Fibroblast of skin of left quadriceps (primary cell): Measurements from ENCODE around the gene WNT3A.

Source experiments
- DNase-seq, 2 experiments: peaks; one replicate each; pipeline ENCODE4 v3.0.0-alpha.2; 2013; ENCODE audit warnings: low read depth in 2 of 2

The WNT3A gene

DNA sequence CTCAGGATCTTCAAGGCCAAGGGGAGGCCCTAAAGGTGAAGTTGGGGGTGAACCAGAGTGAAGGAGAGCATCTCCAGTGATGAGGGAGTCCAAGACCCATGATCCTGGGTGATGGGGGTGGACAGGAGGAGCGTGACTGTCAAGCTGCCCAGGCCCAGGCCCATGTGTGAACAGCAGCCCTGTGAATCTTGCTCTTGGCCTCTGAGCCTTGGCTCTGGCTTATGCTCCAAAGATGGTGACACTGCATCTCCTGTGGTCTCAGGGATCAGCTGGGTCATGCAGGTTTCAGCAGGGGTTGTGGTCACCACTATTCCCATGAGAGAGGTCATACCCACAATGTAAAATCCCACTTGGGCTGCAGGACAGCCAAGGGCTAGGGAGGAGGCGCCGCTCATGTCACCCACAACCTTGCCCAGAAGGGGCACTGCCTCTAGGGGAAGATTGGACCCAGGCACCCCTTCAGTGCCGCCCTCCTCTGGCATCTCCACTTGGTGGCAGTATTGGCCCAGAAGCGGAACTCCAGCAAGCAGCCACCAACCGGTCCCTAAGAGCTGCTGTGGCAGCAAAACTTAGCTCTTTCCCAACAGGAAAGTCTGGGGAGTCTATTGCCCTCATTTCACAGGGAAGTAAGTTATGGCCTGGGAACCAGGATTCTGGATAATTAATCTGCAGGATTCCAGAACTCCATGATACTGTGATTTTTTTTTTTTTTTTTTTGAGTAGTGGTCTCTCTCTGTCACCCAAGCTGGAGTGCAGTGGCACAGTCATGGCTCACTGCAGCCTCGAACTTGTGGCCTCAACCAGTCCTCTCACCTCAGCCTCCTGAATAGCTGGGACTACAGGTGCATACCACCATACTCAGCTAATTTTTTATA, 7.5 kb upstream of the WNT3A start:
- DNase-seq, result peak; percentile 6

- DNase-seq, result no peak
These were observed 6.4 kb upstream of the WNT3A start for GRCh38 chr1:228000416-228000815.

GRCh38 chr1:228000836-228001563, 5.8 kb upstream of the WNT3A start:
- no peak for DNase-seq

DNA sequence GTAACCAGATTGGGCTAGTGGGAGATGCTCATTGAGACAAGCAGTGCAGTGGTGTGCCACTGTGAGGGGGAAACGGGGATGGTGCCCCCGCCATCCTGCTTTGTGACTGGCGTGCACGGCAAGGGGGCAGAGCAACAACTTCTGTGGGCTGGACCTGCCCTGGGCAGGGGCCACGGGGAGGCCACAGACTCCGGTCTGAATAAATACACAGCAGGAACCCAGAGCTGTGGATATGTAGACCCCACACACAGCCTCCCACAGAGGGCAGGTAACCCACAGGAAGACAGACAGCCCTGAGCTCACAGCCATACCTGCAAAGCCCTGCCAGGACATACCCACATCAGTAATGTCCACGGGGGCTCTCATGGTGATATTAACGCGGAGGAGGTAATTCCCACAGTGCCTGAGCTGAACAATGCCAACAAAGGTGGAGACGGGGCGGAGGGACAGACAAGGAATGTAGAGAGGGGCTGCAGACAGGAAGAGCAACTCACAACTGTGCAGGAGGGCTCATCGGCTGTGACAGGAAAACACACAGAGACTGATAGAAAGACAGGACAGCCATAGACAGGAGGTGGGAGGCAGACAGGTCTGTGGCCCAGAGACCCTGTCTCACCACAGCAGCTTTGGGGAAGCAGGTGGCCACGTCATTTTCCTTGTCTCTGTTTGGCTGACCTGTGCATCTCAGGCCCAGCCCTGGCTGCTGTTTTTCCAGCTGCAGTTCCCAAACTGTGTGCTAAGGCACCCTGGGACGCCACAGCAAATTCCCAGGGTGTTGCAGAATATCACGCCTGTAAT, 4.9 kb upstream of the WNT3A start:
- no peak for DNase-seq

GRCh38 chr1:228002792-228003191, 4.0 kb upstream of the WNT3A start:
- DNase-seq, result no peak

DNA sequence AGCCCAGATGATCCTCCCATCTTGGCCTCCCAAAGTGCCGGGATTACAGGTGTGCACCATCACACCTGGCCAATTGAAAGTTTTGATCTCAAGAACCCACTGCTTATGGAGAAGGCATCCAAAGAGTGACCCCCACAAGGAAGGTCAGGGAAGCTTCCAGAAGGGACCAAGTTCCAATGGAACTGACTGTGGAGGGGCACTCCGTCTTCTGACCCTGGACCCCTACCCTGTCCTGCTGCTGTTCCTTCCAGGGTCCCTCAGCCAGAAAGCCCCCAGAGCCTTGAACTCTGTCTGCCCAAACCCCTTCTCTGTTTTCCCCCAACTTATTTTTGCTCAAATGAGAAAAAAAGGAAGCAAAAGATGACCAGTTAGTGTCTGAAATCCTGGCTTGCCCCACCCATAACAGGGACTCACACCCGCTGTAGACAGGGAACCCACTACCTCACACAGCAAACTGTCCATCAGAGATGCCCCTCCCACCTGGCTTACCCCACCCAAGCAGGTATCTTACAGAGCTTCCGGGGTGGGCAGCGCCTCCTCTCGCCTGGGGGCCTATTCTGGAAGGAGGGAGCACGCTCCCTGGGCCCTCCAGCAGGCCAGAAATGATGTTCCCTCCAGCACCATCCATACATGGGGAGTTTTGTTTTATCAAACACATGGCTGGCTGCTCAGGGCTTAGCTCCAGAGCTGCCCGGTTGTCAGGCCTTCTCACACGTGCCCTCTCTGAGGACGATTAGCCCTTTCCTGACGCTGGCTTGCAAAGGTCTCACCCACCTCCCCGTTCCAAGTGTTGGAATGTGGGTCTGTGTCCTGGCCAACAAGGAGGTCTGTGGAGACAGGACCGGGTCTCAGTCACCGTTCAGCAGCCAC, 3.1 kb upstream of the WNT3A start:
- DNase-seq, result no peak

DNA sequence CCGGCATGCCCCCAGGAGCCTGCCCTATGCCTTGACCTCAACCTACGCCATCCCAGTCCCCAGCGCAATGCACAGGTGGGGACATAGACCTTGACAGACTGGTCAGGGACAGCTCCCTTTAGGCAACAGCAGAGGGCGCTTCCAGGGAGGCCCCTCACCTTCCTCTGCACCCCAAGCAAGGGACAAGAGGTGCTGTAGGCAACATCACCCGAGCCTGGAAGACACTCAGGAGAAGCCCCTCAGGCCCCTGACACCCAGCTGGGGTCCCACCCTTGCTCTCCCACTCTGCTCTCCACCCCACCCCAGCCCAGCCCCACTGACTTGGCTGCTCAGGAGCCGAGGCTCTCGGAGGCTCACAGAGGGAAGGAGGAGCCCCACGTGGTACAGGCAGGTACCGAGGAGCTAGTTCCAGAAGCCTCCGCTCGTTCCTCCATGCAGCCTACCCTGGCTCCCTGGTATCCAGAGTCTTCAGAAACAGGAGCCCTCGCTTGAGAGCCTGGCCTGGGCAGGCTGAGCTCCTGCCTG, 2.4 kb upstream of the WNT3A start:
- DNase-seq, result no peak

- DNase-seq, result no peak
These were observed 1.8 kb upstream of the WNT3A start for GRCh38 chr1:228004856-228005462.

GRCh38 chr1:228005511-228006033, 1.2 kb upstream of the WNT3A start:
- no peak for DNase-seq

DNA sequence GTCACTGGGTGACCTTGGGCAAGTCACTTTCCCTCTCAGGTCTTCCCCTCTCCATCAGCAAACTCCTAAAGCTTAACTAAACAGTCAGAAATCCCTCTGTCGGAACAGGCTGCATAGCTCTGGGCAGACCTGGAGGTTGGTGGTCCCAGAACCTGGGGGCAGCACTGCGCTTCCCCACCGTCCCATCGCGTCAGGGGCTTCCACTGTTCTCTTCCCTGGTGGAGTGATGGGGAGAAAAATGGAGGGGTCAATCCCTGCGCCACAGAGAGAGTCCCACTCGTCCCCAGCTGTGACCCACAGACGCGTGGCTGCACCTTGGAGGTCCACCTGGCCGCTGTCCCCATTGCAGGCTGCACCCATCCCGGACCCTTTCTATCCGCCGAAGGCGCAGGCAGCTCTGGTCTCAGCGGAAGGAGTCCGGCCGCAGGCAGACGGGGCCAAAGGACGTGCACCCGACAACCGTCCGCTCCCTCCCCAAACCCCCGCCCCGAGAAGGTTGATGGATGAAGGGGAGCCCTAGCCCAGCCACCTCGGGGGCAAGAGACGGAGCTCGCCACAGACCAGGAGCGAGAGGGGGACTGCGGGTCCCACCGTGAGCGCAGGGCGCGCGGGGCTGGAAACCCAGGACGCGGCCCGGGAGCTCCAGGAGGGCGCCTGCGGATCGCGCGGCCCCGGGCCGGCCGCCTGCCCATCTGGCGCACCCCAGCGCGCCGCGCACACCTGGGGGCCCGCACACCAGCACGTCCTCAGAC, 588 bp upstream of the WNT3A start:
- DNase-seq, result no peak

GRCh38 chr1:228007049-228007800, 427 bp downstream of the WNT3A start:
- DNase-seq, result no peak

GRCh38 chr1:228007801-228008341, 1.1 kb downstream of the WNT3A start:
- no peak for DNase-seq

DNA sequence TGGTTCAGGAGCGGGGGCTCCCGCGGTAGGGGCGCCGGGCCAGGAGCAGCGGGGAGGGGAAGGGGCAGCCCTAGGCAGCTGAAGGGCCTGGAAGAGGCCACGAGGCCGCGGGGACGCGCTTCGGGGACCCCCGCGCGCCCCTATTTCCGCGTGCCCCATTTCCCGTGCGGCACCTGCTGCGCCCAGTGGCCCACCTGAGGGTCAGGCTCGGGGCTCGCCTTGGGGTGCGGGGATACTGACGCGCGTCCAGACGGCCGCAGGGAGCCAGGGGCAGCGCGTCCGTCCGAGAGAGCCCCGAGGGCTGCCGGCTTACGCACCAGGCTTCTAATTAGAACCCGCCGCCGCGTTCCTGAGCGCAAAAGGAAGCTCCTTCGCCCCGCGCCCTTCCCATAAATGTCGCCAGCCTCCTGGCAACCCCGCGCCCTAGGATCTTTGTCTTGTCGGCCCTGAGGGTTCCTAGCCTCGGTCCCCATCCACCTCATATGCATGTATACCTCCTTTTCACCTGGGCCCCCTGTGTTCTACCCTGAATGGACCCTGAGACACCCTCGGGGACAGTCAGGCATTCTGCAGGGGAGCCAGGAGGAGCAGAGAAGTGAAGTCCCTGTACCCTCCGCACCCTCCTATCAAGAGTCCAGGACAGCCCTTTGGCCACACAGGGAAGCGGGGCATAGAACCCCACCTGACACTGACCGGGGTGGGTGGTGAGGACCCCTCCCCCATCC, 1.8 kb downstream of the WNT3A start:
- no peak for DNase-seq

DNA sequence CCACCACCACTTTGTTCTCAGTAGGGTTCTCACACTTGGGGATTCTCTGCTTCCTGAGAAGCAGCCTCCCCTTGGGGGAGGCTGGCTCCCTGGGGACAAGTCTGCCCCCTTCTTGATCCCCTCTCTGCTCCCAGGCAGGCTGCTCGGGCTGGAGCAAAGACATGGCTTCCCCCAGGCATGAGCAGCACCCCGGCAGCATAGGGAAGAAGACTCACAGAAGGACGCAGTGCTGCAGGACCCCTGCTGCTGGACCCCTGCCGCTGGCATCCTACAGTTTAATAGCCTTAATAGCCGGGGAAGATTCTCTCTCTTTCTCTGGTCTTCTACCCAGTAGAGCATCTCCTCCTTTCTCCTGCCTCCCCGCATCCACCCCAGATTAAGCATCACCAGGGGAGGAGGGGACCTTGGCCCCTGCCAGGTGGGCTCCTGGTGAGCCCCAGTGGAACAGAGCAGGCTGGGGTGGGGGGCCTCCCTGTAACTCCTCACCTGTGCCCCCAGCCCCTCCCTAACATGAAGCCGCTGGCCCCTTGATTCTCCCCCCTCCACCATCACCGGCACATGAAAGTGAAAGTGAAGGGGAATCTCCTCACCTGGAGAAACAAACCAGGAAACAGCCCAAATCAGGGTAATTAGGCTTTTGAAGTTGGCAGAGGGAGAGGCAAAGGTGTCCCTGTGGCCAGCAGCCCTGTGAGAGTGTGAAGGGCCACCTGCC, 2.5 kb downstream of the WNT3A start:
- DNase-seq, result no peak

GRCh38 chr1:228009828-228010775, 3.3 kb downstream of the WNT3A start:
- no peak for DNase-seq

DNA sequence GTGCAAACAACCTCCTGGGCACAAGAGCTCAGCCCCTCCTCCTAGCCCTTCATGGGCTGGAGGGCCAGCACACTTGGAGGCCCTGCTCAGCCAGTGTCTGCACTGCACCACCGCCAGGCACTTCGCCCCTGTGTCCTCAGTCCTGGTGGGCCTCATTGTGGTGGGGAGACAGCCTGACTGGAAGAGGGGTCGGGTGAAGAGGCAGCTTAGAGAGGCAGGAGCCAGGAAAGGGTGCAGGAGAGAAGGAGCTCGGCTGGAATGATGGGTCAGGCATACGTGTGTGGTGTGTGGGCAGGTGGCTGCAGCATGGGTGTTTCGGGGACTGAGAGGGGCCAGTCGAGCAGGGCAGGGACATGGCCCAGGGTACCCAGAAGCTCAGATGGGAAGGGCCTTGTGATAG, 4.1 kb downstream of the WNT3A start:
- no peak for DNase-seq
